Dedifferentiated amniotic fluid mesenchymal stem cell (primary cell): ENCODE data around the gene GALNTL6.

Source experiments
- DNase-seq: peaks from one replicate; pipeline ENCODE4 v3.0.0-alpha.2; 2016; ENCODE audit errors: extremely low spot score

GALNTL6 gene

GRCh38 chr4:171993247-171993646 lies 180.0 kb downstream of the GALNTL6 start:
- DNase-seq, result no peak

GRCh38 chr4:172007889-172008288 lies 194.7 kb downstream of the GALNTL6 start:
- no peak for DNase-seq

GRCh38 chr4:172009446-172010230 lies 196.4 kb downstream of the GALNTL6 start:
- no peak for DNase-seq

GRCh38 chr4:172011196-172011595 lies 198.0 kb downstream of the GALNTL6 start:
- DNase-seq, result no peak

DNA sequence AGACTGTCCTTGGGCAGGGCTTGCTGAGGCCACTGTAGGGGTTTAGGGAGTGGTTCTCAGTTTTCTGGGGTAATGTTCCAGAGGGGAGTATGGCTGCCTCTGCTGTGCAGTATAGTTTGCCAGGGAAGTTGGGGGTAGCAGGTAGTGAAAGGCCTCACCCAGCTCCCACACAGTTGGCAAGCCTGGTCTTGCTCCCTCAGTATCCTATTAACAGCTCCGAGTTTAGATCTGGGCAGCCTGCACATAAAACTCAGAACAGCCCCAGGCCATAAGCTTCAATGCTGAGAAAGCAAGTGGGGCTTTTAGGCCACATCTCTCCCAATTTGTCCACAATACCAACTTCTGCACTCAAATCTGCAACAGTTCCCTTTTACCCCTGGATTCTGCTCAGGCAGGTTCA lies 205.2 kb downstream of the GALNTL6 start:
- no peak for DNase-seq

DNA sequence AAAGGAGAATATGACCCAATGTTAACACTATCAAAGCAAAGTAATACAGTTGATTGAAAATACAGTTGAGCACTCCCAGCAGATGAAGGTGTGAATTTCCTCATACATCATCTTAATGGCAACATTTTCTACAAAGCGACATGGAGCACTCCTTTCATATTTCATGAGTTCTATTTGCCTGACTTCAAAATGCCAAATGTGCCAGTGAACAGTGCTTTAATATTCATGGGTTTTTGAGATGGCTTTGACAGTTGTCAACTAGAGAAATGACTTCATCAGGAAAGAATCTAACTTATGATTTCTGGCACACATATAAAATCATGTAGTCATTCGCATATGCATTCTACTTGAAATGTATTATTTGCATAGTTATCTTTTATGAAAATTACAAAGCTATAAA lies 222.4 kb downstream of the GALNTL6 start:
- DNase-seq, result no peak

DNA sequence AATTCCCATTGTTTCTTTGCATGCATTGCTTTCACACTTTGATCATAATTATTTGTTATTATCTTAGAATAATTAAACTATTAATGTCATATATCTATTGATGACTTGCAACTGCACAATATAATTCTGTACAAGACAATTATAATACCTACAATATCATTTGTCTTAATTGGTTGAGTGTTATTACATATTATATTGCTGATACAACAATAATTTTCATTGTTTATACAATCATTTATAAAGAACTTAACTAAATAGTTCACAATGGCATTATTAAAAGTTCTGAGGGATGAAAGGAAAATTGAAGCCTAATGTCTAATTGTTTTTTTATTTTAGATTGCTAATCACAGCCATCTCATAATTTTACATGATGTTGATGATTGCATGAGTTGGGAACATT lies 227.6 kb downstream of the GALNTL6 start:
- DNase-seq, result no peak

DNA sequence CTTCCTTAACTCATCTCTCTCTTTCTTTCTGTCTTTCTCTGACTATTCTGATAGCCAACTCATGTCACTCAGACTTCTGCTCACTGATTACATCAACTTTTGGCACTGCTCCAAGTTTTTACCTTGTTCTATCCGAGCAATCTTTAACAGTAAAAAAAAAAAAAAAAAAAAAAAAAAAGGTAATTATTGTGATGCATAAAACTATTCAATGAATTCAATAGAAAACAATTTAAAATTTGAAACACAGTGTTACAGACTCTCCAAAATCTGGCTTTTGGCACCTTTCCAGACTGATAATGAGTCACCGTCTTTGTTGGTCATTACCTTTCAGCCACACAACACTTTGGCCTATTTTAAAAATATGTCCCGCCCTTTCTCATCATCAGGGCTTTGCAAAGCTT lies 229.5 kb downstream of the GALNTL6 start:
- no peak for DNase-seq

- no peak for DNase-seq
These were observed 232.8 kb downstream of the GALNTL6 start for GRCh38 chr4:172045981-172046380.

DNA sequence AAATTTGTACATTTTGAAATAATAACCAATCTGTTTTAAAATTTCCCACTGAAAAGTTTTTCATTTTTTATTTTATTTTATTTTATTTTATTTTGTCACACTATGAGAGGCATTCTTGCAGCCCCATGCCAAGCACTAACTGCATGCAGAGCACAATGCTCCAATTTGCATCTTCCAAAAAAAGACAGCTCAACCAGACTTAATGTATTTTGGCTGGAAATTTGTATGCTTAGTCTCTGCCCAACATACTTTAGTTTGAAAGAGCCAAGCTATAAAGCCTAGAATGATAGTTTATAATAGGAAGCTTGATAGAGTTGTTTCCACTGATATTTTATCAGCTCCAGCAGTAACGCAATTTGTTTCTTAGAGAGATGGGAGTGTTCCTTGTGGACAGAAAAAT lies 235.5 kb downstream of the GALNTL6 start:
- DNase-seq, result no peak

DNA sequence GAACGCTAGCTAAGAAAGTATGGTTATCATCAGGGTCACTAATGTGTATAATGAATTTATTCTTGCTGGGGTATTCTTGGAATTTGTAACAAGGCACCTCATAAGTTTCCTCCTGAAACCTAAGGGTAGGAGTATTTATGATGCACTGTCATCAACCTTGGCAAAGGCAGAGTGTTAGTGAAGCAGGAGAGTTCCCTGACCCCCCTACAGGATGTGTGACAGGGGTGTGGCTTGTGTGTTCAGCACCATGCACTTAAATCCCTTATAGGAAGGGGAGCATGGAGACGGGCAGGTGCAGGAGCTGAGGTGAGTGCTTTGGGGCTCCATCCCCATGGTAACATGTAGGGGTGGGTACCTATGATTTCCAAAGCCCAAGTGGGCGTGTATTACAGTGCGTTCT lies 237.7 kb downstream of the GALNTL6 start:
- DNase-seq, result no peak

- no peak for DNase-seq
These were observed 241.8 kb downstream of the GALNTL6 start for GRCh38 chr4:172055046-172055445.

DNA sequence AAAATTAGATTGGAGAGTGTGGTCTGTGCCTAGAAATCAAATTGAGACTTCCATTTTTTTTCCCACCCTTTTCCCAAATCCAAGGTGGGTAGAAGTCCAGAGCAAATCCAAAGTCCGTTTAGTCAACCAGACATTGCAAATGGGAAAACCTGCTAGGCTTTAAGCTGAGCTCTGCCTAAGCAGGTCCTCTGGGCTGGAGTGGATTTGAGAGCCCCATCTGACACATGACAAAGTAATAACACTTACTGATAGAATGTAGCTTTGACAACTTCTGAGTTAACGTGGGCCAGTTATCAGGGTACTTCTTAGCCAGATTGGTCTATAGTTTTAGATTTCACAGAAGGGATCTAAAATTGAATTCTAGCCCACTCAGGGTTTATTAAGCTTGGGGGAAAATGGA lies 242.3 kb downstream of the GALNTL6 start:
- DNase-seq, result no peak

GRCh38 chr4:172061204-172061603 lies 248.0 kb downstream of the GALNTL6 start:
- no peak for DNase-seq

GRCh38 chr4:172068506-172068905 lies 255.3 kb downstream of the GALNTL6 start:
- DNase-seq, result no peak

DNA sequence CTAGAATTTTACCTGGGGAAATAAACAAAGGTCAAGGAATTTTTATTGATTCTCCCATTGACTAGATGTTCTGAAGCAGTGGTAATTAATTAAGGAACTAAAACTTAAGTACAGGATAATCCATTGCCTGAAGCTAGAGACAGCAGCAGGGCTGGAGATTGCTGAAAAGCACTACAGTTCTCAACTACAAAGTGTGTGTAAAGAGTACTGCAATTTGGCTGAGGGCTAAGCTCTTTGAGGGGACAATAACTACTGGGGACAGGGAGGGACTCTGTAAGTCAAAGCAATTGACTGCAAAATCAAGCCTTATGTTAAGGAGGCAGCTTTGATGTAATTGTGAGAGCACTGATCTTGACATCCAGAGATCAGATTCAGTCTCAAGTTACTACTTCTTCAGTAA lies 260.4 kb downstream of the GALNTL6 start:
- no peak for DNase-seq

GRCh38 chr4:172083272-172083671 lies 270.1 kb downstream of the GALNTL6 start:
- no peak for DNase-seq

DNA sequence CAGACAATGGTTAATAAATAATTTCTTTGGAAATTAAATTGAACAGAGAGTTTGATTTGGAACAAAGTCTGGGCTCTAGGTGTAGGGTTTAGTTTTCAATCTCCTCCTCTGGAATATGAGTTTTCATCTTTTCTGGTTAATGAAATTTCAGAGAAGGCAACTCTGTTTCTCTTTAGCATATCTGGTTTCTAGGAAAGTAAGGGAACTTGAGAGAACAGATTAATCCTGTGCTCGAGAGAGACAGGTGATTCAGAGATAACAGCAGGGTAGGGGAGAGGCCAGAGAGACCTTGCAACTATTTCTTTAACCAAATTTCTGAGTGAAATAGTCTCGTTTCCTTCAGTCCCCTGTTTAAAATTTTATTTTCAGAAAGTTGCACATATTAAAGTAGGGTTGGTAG lies 275.4 kb downstream of the GALNTL6 start:
- DNase-seq, result no peak

DNA sequence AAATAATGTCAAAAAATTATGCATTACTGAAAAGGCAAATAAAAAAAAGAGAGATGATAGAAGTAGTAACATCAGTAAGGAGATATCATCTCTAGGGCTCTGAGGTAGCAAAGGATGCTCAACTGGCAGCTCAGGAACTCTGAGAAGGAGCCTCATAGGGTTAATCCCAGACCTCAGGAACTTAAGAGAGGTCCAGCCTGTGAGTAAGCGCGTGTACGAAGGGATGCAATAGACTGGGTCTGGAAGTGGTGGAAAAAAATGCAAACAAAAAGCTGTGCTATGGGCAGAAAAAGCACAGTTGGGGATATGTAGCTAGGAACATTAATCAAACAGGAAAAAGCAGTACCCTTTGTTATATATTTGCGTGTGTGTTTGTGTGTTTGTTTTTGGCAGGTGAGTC lies 282.0 kb downstream of the GALNTL6 start:
- DNase-seq, result no peak

DNA sequence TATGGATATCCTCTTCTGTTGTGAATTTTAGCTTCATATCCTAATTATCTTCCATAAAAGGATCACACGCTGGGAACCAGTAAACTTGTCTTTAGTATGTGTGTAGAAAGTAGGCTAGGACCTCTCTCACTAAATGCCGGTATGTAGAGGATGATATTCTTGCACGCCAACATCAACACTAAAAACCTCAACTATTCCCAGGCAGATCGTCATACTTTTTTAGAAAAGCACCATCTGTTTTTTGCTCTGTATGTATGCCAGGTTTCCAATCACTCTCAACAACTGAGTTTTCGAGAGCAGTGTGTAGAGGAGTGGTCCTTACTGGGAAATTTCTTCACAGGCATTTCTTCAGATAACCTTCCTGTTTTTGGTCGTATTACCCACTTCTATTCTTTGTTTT lies 283.6 kb downstream of the GALNTL6 start:
- DNase-seq, result no peak

- DNase-seq, result no peak
These were observed 286.2 kb downstream of the GALNTL6 start for GRCh38 chr4:172099376-172099775.

DNA sequence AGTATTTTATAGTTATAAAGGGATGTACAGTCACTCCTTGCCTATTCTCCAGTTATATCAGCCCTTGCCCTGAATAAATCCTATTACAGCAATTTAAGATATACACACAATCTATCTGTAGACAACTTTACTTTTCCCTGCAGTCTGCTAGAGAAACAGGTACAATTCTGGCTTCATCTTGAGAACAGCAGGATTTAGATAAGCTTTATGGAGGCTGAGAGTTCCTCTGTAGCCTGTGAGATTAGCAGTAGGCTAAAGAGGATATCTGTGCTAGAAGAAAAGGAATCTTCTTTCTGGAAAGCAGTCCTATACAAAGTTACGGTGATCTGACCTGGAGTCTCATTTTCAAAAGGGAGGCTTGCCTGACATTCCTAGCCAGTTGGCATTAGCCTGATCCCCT lies 290.3 kb downstream of the GALNTL6 start:
- no peak for DNase-seq

DNA sequence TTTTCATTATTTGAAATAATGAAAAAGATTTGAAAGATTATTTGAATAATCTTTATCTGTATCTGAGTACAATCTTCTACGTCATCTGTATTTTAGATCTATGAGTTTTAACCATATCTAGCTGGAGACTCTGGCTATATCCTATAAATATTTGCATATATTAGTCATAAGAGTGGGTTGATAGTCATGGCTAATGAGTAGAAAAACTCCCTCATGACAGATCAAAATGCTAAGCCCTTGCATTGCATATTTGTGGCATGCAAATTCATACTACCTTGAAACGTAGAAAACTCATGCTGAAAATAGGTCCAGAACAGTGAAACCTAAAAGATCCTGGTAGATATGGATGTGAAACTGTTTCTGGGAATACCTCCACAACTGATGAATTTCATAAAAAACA lies 291.3 kb downstream of the GALNTL6 start:
- DNase-seq, result no peak

DNA sequence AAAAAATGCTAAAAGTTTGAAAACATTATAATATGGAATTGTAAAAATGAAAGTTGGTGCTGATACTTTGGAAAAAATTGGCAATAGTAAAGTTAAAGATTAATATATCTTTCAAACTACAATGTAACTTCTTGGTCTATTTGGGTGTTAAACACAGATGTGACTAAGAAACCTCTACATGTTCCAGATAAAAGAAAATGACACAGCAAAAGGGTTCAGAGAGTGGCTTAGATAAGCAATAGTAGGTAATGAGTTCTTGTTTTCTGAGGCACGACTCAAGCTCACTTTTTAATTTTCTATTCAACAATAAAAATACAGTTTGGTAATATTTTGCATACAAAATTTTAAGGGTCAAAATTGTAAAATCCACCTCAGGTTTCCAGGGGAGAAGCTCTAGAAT lies 292.7 kb downstream of the GALNTL6 start:
- DNase-seq, result no peak
